Stimulated activated CD4-positive, alpha-beta T cell treated with anti-CD3 and anti-CD28 coated beads, Interleukin-15, amount 100 ng/mL, for 24 hours (primary cell): ENCODE data around the gene RHBDD3.
A peak's percentile ranks its signal among the peaks of the same experiment; 100 is the strongest.

ENCODE experiments used
- DNase-seq: peaks from one replicate; pipeline ENCODE4 v3.0.0-alpha.2; 2020

The RHBDD3 gene

DNA sequence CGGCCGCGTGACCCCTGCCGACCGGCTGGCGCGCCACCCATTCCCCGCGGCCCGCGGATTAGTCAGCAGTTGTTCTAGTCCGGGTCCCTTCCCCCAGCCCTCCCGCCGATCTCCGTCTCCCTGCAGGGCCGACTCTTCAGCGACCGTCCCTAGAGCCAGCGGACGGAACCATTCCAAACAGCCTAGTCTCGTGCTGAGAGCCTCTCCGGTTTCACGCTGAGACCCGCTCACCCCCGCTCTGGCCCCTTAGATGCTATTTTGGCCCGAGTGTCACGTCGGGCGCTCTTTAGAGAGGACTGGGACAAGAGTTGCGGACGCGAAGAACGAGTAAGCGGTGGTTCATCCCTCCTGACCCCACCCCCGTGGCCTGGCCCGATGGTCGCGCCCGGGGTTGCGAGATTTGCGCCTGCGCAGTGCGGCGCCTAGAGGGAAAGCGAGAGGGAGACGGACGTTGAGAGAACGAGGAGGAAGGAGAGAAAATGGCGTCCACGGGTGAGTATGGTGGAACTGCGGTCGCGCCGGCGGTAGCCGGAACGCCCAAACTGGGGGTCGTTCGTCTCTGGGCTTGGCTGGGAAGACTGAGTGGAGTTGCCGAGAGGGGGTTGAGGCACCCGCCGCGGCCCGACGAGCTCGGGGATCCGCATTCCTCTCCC, at the start of gene RHBDD3, which contains the start of gene EWSR1:
RHBDD3 (minus strand) TSS at position 124 of the 653 bp plus-strand sequence. CDS start 2,355 bp downstream, outside the sequence.
EWSR1 (plus strand) TSS at position 411 of the 653 bp plus-strand sequence; CDS start at position 480, 69 bp downstream.
- peak; percentile 96 for DNase-seq

DNA sequence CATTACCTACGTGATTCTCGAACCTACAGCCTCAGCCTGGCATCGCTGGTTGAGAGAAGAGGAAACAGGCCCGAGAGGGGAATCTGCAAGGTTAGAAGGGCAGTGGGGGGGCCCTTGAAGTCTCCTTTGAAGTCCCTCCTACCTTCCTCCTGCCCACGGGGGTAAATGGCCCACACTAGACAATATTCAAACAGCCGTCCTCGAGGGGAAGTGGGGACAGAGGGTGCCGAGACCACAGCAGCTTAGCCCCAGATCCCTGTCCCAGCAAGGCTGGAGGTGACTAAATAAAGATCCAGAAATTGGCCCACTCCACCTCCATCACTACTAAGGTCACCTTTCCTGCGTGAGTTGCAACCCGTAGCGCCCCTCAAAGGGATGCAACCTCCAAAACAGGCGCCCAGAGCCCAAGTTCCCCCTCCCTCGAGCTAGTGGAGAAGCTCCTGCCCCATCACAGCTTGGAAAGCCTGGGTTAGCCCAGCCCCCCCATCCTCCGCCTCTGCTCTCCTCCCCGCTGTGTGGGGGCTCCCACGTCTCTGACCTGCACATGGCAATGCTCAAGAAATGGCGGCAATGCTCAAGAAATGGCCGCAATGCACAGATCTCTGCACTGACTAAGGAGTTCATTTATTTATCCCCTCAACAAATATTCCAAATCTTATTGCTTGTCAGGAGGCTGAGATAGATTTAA, 48.5 kb upstream of the RHBDD3 start:
- no peak for DNase-seq

DNA sequence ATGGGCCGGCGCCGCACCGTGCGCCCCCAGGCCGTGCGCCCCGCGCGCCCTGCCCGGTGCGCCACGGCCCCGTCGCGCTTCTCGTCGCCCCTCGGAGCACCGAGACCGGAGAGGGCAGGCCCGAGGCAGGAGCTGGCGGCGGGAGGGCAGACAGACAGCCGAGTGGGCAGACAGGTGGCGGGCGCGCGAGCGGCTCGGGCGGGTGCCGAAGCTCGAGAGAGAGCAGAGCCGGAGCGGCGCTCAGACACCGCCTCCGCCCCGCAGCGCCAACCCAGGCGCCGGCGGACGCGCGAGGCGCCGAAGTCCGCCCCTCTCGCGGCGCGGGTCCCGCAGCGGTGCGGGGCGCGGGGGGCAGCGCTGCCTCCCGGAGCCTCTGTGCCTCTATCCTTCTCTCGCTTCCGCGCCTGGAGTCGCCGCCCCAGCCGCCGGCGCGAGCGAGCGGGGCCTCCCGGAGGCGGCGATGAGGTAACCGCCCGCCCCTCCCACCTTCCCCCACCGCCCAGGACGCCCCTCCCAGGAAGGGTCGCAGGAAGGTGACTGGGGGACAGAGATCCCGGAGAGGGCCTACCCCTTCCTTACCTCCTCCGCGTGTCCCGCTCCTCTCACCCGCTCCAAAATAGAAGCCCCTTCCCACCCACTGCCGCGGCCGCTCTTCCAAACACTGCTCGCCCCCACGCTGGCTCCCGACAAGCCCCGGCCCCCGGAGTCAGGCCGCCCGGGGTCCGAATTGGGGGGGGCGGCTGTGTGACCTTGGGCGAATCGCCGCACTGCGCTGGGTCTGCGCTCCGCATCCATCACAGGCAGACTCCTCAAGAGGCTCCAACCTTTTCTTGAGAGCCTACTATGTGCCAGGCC, 47.7 kb upstream of the RHBDD3 start, which contains the start of gene RASL10A:
RASL10A (minus strand) TSS at position 412 of the 855 bp plus-strand sequence. CDS start 451 bp downstream, outside the sequence.
- DNase-seq, result no peak

DNA sequence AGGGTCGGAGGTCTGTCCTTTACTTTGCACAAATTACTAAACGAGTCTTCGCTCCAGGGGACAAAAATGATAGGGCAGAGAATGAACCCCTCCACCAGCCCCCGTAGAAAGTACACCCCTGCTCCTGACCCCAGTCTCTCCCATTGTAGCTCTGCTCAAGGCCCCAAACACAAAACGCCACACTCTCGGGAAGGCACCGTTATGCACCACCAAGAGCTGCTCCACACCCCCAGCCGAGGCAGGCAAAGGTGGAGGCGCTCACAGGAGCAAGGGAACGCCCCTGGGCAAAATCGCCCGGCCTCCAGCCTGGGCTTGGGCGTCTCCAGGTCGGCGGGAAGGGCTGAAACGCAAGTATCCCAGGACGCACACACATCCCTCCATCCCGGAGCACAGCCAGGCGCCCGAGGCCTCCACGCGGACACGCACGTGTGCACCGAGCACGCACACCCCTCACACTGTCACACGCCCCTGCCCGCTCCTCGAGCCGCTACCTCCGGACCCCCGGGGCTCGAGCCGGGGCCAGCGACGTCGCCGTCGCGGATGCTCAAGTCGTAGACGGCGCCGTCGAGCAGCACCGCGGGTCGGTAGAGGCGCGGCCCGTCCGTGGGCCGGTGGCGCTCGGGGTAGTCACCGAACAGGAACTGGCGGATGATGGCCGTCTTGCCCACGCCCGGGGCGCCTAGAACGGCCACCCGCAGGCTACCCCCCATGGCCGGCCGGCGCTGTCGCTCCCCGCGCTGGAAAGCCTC, 46.9 kb upstream of the RHBDD3 start:
- DNase-seq, result no peak

DNA sequence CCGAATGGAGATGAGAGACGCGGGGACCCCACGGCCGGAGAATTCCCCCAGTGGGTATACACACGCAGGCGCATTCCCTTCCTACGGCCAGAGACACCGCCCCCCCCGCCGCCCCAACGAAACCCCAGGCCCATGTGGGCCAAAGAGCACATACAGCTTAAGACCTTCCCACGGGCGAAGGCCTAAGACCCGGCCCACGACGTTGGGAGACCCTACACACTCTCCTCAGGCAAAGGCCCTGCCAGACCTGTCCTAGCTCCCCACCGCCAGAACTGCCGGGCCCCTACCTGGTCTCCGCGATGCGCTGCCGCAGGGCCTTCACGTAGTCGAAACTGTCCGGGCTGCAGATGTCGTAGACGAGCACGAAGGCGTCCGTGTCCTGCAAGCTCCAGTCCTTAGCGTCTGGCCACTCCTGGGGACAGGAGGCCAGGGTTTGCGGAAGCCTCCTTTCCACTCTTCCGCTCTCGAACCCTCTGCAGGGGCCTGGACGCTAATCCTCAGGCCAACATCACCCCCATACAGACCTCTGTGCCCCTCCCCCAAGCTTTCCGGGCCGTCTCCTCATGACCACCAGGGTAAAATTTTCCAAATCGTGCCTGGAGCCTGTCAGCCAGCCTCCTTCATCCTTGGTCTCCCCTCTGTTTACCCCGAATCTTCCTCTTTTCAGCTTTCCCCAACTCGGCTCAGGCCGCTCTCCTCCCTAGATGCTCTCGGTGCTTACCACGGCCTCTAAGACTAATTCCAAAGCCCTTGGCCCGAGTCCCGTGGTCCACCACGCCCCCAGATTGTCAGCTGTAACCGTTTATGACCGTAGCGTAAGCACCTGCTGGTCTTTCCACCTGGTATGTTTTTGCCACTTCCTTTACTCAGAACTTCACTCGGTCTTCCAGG, 46.0 kb upstream of the RHBDD3 start:
- DNase-seq, result no peak

DNA sequence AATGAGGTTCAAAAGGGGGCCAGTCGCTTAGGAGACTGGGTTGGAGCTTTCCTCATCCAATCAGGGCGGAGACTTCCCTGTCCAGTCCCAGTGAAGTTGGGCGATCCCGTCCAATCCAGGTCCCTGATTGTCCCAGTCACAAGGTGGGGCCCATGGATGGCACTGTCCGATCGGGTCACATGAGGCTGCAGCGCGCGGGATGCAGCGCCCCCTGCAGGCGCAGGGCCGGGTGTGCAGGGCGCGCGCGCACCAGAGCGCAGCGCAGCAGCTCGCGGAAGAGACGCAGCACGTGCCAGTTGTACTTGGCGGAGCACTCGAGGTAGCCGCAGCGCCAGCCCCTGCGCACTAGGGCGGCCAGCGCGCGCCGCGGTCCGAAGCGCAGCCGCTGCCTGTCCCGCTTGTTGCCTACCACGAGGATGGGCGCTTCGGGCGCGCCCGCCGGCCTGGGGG, 45.4 kb upstream of the RHBDD3 start:
- peak; percentile 33 for DNase-seq

- no peak for DNase-seq
Measured at GRCh38 chr22:29312218-29313125, 44.7 kb upstream of the RHBDD3 start.

DNA sequence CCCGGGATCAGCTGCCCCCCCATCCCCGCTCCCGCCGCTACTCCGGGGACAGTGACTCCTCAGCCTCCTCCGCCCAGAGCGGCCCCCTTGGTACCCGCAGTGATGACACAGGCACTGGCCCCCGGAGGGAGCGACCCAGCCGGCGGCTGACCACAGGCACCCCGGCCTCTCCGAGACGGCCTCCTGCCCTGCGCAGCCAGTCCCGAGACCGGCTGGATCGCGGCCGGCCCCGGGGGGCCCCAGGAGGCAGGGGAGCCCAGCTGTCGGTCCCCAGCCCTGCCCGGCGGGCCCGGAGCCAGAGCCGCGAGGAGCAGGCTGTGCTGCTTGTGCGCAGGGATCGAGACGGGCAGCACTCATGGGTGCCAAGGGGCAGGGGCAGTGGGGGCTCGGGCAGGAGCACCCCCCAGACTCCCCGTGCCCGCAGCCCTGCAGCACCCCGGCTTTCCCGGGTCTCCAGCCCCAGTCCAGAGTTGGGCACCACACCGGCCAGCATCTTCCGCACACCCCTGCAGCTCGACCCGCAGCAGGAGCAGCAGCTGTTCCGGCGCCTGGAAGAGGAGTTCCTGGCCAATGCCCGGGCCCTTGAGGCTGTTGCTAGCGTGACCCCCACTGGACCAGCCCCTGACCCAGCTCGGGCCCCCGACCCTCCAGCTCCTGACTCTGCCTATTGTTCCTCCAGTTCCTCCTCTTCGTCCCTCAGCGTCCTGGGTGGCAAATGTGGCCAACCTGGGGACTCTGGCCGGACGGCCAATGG, 43.9 kb upstream of the RHBDD3 start:
- DNase-seq, result no peak

DNA sequence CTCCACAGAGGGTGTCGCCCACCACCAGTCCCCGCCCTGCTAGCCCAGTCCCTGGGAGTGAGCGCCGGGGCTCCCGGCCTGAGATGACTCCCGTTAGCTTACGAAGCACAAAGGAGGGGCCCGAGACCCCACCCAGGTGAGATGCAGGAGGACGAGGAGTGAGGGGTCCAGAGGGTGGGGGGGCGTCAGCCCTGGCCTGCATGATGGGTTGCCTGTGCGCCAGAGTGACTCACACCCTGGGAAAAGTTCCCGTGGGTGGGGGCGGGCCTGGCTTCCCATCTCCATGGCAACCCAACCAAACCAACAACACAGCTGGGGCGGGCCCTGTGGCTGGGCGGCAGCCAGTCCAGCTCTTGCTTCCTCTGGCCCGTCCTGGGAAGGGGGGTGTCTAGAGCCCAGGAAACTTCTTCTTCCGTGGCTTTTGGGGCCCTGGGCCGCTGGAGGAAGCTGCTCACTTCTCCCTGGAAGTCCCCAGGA, 43.1 kb upstream of the RHBDD3 start:
- DNase-seq, result peak; percentile 84

GRCh38 chr22:29310065-29310862, 42.5 kb upstream of the RHBDD3 start:
- no peak for DNase-seq

DNA sequence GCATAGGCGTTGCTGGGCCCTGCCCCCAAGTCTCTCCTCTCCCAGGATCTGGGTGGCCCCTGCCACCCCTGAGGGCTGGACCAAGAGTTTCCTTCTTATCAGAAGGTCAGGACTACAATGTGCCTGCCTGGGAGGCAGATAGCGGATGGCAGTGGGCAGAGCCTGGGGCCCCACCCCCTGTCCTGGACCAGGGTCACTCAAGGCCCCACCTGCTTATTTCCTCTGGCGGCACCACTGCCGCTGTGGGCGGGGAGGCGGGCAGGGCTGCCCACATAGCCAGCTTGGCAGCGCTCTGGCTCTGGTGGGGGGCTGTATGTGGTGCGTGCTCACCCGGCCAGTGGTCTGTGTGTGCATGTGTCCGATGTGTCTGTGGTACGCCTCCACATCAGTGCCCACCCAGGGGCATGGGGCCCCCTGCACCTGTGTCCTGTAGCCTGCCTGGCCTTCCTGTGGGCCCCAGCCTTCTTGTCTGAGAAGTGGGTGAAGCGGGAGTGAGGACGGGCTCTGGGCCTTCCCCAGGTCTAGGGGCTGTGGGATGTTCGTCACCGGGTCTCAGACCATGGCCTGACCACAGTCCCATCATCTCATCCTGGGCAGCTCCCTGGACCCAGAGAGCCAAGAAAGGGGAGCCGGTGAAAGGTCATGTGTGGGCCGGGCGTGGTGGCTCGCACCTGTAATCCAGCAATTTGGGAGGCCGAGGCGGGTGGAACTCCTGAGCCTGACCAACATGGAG, 41.7 kb upstream of the RHBDD3 start:
- DNase-seq, result no peak

DNA sequence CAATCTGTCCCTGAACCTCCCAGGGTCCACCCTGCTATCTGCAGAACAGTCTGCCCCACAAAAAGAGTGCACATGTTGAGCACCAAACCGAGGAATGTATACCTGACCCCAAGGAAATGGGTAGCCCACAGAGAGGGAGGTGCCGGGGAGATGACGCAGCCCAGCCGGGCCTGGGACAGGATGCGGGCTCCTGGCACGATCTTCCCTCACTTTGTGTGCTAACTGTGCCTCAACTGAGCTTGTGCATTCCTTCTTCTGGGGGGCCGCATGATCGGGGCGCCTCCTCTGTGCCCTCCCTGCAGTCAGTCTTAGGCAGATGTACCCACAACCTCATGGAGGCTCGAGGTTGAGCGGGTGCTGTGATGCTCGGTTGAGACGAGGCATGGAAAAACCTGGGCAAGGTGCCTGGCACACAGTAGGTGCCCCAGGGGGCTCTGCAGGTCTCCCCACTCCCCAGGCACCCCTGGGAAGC, 41.0 kb upstream of the RHBDD3 start:
- DNase-seq, result peak; percentile 44

- no peak for DNase-seq
Measured at GRCh38 chr22:29308148-29308790, 40.5 kb upstream of the RHBDD3 start.

DNA sequence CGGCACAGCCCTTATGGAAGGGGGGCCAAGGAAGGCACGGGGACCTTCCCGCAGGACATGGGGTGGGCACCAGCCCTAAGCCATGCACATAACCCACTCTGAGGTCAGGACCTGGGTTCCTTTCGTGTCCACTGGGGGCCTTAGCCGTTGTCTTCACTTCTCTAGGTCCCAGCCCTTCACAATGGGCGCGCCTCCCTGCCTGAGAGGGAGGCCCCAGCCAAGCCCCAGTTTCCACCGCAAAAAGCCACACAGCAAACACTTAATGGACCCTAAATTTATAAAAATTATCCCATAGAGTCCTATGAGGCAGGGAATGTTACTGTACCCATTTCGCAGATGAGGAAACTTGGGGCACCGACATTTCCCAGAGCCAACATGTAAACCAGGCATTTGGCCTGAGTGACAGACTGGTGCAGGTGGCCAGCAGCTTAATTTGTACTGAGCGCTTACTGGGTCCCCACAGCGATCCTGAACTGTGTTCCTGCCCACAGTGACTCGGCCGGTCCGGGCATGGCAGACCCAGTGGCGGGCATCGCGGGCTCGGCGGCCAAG, 39.9 kb upstream of the RHBDD3 start:
- no peak for DNase-seq

DNA sequence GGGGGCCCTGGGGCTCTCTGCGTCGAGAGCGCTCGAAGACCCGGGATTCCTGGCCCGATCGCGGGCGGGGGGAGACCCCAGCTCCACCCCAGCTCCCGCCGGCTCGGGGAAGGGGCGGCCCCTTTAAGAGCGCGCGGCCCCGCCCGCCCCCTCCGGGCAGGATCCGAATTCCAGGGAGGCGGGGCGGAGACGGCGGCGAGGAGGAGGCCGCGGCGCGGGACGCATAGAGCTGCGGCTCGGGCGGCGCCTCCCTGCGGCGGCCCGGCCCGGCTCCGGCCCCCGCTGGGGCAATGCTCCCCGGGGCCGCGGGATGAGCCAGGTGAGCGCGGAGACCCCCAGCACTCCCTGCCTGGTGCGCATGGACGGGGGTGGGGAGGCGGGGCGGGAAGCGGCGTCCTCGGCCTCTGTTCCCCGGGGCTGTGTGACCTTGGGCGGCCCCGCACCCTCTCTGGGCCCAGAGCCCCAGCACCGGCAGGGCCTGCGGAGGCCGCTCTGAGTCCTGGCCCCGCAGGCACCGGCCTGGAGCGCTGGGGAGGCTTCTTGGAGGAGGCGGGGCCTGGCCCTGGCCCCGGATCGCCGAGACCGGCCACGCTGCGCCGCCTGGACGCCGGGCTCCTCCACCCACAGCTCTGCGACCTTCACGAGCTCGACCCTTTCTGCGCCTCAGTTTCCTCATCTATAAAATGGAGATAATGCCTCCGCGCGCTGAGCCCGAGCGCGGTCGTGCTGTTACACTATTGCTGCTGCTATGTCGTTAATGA, 39.2 kb upstream of the RHBDD3 start:
- peak; percentile 65 for DNase-seq
